Loucy (cell line): ENCODE results near the gene RGPD4.

Experiments used
- H2AFZ ChIP-seq: fragments of 200-600 bp; sonication (generic); 2 replicates; pipeline ENCODE4 v1.6.0; 2016; ENCODE audit warnings: antibody characterized with exemption, mild to moderate bottlenecking, low read length, moderate library complexity
- H3F3A ChIP-seq: fragments of 200-600 bp; 2 replicates; pipeline ENCODE4 v1.6.0; 2016; ENCODE audit warnings: antibody characterized with exemption, low read depth, mild to moderate bottlenecking
- H3K27me3 ChIP-seq: fragments of 200-600 bp; sonication (generic); 2 replicates; pipeline ENCODE4 v1.6.1; 2014; ENCODE audit warnings: low read length, mild to moderate bottlenecking; ENCODE audit not compliant: insufficient read depth, poor library complexity, severe bottlenecking
- H3K36me3 ChIP-seq: fragments of 200-600 bp; sonication (generic); 2 replicates; pipeline ENCODE4 v1.6.1; 2016; ENCODE audit warnings: low read length; ENCODE audit not compliant: insufficient read depth
- H3K4me1 ChIP-seq: fragments of 200-600 bp; sonication (generic); 2 replicates; pipeline ENCODE4 v1.5.1; 2014; ENCODE audit warnings: low read length, mild to moderate bottlenecking; ENCODE audit not compliant: insufficient read depth, poor library complexity, severe bottlenecking
- H3K4me2 ChIP-seq: fragments of 200-600 bp; sonication (generic); 2 replicates; pipeline ENCODE4 v1.6.0; 2014; ENCODE audit warnings: antibody characterized with exemption, low read length, low read depth, mild to moderate bottlenecking; ENCODE audit not compliant: poor library complexity, severe bottlenecking
- H3K4me3 ChIP-seq: fragments of 200-600 bp; sonication (generic); 2 replicates; pipeline ENCODE4 v1.5.1; 2014; ENCODE audit warnings: low read length, mild to moderate bottlenecking, mixed read lengths; ENCODE audit not compliant: poor library complexity, severe bottlenecking
- H3K79me2 ChIP-seq: fragments of 200-600 bp; sonication (generic); 2 replicates; pipeline ENCODE4 v1.6.1; 2014; ENCODE audit warnings: low read length; ENCODE audit not compliant: insufficient read depth
- H3K9ac ChIP-seq: fragments of 200-600 bp; sonication (generic); 2 replicates; pipeline ENCODE4 v1.6.0; 2014; ENCODE audit warnings: mild to moderate bottlenecking, low read depth, low read length, moderate library complexity; ENCODE audit not compliant: poor library complexity, severe bottlenecking
- H3K9me2 ChIP-seq: fragments of 200-600 bp; sonication (generic); replicated peaks from 2 replicates; pipeline ENCODE4 v1.6.1; 2016; ENCODE audit warnings: low read depth, low read length, mixed read lengths
- H3K9me3 ChIP-seq: fragments of 200-600 bp; sonication (generic); 2 replicates; pipeline ENCODE4 v1.6.1; 2014; ENCODE audit warnings: mild to moderate bottlenecking, antibody characterized with exemption, low read length, low read depth; ENCODE audit not compliant: insufficient read depth
- H4K20me1 ChIP-seq: fragments of 200-600 bp; sonication (generic); 2 replicates; pipeline ENCODE4 v1.6.0; 2014; ENCODE audit warnings: antibody characterized with exemption, low read length, mild to moderate bottlenecking; ENCODE audit not compliant: insufficient read depth, poor library complexity, severe bottlenecking
- CTCF ChIP-seq: fragments of 200-600 bp; sonication (generic); conservative IDR thresholded peaks from 2 replicates; pipeline ENCODE4 v1.5.1; 2014; ENCODE audit warnings: mild to moderate bottlenecking, antibody characterized with exemption, low read length
- EZH2phosphoT487 ChIP-seq: fragments of 200-600 bp; IDR thresholded peaks from 2 replicates; pipeline ENCODE4 v1.6.1; 2018; ENCODE audit warnings: antibody characterized with exemption, mild to moderate bottlenecking, moderate library complexity, borderline replicate concordance

Gene RGPD4

GRCh38 chr2:107801498-107801897, 25.2 kb upstream of the RGPD4 start:
- no peaks in the 10 kb centered on the region for H3K36me3 ChIP-seq
- no peaks in the 10 kb centered on the region for H3K27me3 ChIP-seq
- H3K79me2 ChIP-seq: no peaks in the 10 kb centered on the region
- no peak for TF ChIP-seq EZH2phosphoT487
- no peak for TF ChIP-seq CTCF
- H3K4me3 ChIP-seq: no peak overlapping the region
- no peaks in the 10 kb centered on the region for H3K9me3 ChIP-seq
- no peaks in the 10 kb centered on the region for H4K20me1 ChIP-seq
- no peaks in the 10 kb centered on the region for H3F3A ChIP-seq
- no peaks in the 10 kb centered on the region for H3K9me2 ChIP-seq
- no peak overlapping the region for H3K4me2 ChIP-seq
- H3K4me1 ChIP-seq: no peaks in the 10 kb centered on the region
- no peak overlapping the region for H2AFZ ChIP-seq
- no peak overlapping the region for H3K9ac ChIP-seq

GRCh38 chr2:107804608-107805498, 21.8 kb upstream of the RGPD4 start:
- Histone ChIP-seq H3K9me2 (no peaks in the 10 kb centered on the region), H3K27me3 (no peaks in the 10 kb centered on the region), H3K9me3 (no peaks in the 10 kb centered on the region), H3K4me2 (no peak overlapping the region), H2AFZ (no peak overlapping the region), H3K79me2 (no peaks in the 10 kb centered on the region), H3K9ac (no peak overlapping the region), H3K36me3 (no peaks in the 10 kb centered on the region), H3K4me3 (no peak overlapping the region), H4K20me1 (no peaks in the 10 kb centered on the region), H3F3A (no peaks in the 10 kb centered on the region), H3K4me1 (no peaks in the 10 kb centered on the region)
- TF ChIP-seq CTCF (no peak), EZH2phosphoT487 (no peak)

- Histone ChIP-seq H2AFZ (no peak overlapping the region), H3K27me3 (no peaks in the 10 kb centered on the region), H4K20me1 (no peaks in the 10 kb centered on the region), H3K36me3 (no peaks in the 10 kb centered on the region), H3K9ac (no peak overlapping the region), H3K9me3 (no peaks in the 10 kb centered on the region), H3K9me2 (no peaks in the 10 kb centered on the region), H3K79me2 (no peaks in the 10 kb centered on the region), H3F3A (no peaks in the 10 kb centered on the region), H3K4me1 (no peaks in the 10 kb centered on the region), H3K4me3 (no peak overlapping the region), H3K4me2 (no peak overlapping the region)
- no peak for TF ChIP-seq CTCF
These were observed 19.8 kb upstream of the RGPD4 start for GRCh38 chr2:107806901-107807300.
